Kidney epithelial cell (primary cell): Measurements from ENCODE around the gene NDC1. TPM values are rescaled to one million over a fixed set of nuclear protein-coding genes. Genes with fewer than 3 reads are reported as not detected.

Experiments
- DNase-seq: peaks from one replicate; pipeline ENCODE4 v3.0.0-alpha.2; 2010; ENCODE audit warnings: low read depth
- H3K27me3 ChIP-seq: 2 replicates; pipeline ENCODE4 v1.6.0; 2011; ENCODE audit warnings: low read length; ENCODE audit not compliant: control insufficient read depth, insufficient read depth
- H3K36me3 ChIP-seq: 2 replicates; pipeline ENCODE4 v1.5.1; 2011; ENCODE audit warnings: low read length; ENCODE audit not compliant: control insufficient read depth, insufficient read depth
- H3K4me3 ChIP-seq: 2 replicates; pipeline ENCODE4 v1.5.1; 2011; ENCODE audit warnings: low read depth, mild to moderate bottlenecking, control low read depth, low read length
- CTCF ChIP-seq: IDR thresholded peaks from 2 replicates; pipeline ENCODE4 v1.5.1; 2011; ENCODE audit warnings: mild to moderate bottlenecking, moderate library complexity, low read length, control low read depth, inconsistent platforms; ENCODE audit not compliant: insufficient read depth, poor library complexity, severe bottlenecking
- total RNA-seq: library from RNA; depleted of rRNA; stranded (reverse); fragments of >200 nt; gene quantifications from 2 replicates; pipeline ENCODE4 v1.2.3, GENCODE V29; 2015

NDC1 gene
- total RNA-seq, 1 donor from 2014 or later: 22.8 TPM

GRCh38 chr1:53731043-53731600, 107.0 kb downstream of the NDC1 start:
- no peak for DNase-seq
- TF ChIP-seq CTCF: no peak
- peaks cover 4% of the 10 kb centered on the region for H3K27me3 ChIP-seq

GRCh38 chr1:53730224-53730865, 107.8 kb downstream of the NDC1 start:
- peaks cover 2% of the 10 kb centered on the region for H3K27me3 ChIP-seq
- H3K4me3 ChIP-seq: no peak overlapping the region
- no peak for TF ChIP-seq CTCF
- DNase-seq: no peak
- H3K36me3 ChIP-seq: no peaks in the 10 kb centered on the region

More at GRCh38 chr1:53731043-53731600, 107.0 kb downstream of the NDC1 start:
- H3K4me3 ChIP-seq: no peak overlapping the region
- H3K36me3 ChIP-seq: no peaks in the 10 kb centered on the region

- no peaks in the 10 kb centered on the region for H3K36me3 ChIP-seq
- H3K27me3 ChIP-seq: peaks cover under 1% of the 10 kb centered on the region
- DNase-seq: no peak
- no peak for TF ChIP-seq CTCF
- no peak overlapping the region for H3K4me3 ChIP-seq
These were observed 108.5 kb downstream of the NDC1 start for GRCh38 chr1:53729456-53730223.

- Histone ChIP-seq H3K4me3 (no peak overlapping the region), H3K27me3 (no peaks in the 10 kb centered on the region), H3K36me3 (no peaks in the 10 kb centered on the region)
- no peak for DNase-seq
- no peak for TF ChIP-seq CTCF
These were observed 109.2 kb downstream of the NDC1 start for GRCh38 chr1:53728702-53729455.

GRCh38 chr1:53728196-53728595, 109.9 kb downstream of the NDC1 start:
- H3K4me3 ChIP-seq: no peak overlapping the region
- no peaks in the 10 kb centered on the region for H3K27me3 ChIP-seq
- no peak for TF ChIP-seq CTCF
- no peaks in the 10 kb centered on the region for H3K36me3 ChIP-seq
- DNase-seq: no peak
